ENCODE data around the gene STAB2.

The STAB2 gene

GRCh38 chr12:103586132-103586531 is 941 bp upstream of the STAB2 start:
- TF ChIP-seq CTCF (conservative IDR thresholded peaks at IDR 0.05) = peak; percentile 76
- no peak overlapping the region for H3K27ac ChIP-seq

DNA sequence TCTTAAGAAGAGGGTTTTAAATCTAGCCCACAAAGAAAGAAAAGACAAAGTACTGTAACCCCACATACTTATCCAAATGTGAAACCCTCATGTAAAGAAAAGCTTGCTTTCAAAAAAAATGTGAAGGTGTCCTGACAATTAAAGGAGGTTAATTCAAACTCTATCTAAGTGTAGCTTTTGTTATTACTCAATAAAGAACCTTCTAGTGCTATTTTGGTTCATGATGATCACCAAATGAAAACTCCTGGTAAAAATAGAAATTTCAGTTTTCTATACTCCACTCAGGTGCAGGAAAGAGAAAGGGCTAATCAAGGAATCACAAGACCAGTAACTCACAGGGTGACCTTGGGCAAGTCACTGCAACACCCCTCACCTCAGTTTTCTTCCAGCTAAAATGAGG is 1.6 kb downstream of the STAB2 start:
- H3K27ac ChIP-seq = no peak overlapping the region
- no peak for TF ChIP-seq CTCF (conservative IDR thresholded peaks at IDR 0.05)

DNA sequence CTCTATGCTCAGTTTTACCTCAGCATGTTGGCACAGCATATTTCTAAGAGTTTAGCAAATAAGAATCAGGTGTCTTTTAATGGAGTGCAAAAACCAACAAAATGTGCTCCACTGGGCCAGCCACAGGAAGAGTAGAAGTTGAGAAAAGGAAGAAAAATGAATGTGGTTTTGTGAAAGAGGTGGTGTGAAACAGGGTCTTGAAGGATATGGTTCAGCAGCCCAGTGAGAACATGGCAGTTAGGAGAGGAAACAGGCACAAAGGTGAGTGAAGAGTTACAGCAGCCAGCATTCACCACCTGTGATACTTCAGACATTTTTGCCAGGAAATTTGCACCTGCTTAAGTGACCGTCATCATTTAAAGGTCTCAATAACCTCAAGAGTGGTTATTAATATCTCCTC is 2.4 kb downstream of the STAB2 start:
- no peak overlapping the region for H3K27ac ChIP-seq
- no peak for TF ChIP-seq CTCF (conservative IDR thresholded peaks at IDR 0.05)

GRCh38 chr12:103590271-103590670 is 3.2 kb downstream of the STAB2 start:
- H3K27ac ChIP-seq = no peak overlapping the region
- no peak for TF ChIP-seq CTCF (conservative IDR thresholded peaks at IDR 0.05)

DNA sequence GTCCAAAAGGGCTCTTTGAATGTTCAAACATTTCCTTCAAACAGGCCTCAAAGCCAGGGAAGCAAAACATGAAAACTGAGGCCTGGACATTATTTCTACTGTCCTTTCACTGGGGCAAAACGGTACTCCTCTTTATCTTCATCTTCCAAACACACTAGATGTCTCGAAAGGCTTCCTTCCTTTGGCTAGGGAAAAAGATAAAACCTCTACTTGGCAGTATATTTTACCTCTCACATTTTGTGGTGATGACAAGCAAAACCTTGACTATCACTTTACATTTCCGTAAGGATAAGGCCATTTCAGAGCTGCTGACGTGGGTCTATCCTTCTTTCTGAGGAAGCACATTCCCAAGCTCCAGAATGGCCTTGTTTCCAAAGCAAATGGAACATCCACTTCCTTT is 9.9 kb downstream of the STAB2 start:
- TF ChIP-seq CTCF (conservative IDR thresholded peaks at IDR 0.05) = no peak
- no peak overlapping the region for H3K27ac ChIP-seq

DNA sequence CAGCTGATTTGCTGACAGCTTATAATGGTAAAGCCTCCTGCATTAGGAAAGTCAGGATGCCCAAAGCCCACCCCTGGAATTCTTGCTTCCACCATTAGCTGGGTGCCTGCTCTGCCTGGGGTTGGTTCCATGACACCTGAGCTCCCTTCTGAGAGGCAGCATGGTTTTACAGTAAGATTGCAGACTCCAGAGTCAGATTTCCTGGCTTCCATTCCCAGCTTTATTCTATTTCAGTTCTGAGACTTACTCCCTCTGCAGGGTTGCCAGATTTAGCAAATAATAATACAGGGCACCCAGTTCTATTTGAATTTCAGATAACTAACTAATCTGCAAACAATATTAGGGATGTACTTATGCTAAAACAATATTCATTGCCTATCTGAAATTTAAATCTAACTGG is 12.2 kb downstream of the STAB2 start:
- TF ChIP-seq CTCF (conservative IDR thresholded peaks at IDR 0.05) = no peak
- no peak overlapping the region for H3K27ac ChIP-seq

DNA sequence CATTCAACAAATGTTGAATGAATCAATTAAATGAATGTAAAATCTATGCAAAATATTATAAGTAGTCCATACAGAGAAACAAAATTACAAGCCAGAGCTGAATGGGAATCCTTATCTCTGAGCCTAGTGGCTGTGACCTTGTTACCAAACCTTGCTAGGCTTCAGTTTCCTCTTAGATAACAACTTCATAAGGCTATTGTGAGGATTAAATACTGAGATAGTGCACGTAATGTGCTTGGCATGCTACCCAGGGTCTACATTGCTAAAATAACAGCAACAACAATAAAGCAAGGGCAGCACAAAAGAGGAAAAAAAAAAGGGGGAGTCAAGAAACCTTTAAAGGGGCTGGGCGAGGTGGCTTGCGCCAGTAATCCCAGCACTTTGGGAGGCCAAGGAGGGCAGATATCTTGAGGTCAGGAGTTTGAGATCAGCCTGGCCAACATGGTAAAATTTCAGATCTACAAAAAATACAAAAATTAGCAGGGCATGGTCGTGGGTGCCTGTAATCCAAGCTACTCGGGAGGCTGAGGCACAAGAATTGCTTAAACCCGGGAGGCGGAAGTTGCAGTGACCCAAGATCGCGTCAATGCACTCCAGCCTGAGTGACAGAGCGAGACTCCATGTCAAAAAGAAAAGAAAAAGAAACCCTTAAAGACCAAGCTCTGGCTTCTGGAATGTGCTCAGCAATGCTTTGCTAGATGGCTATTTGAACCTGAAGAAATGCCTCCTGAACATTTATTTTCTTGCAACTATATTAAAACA is 14.1 kb downstream of the STAB2 start:
- peak overlapping the region; percentile 60 for H3K27ac ChIP-seq
- TF ChIP-seq CTCF (conservative IDR thresholded peaks at IDR 0.05) = no peak
